ENCODE results near the gene NPLOC4.

DNA sequence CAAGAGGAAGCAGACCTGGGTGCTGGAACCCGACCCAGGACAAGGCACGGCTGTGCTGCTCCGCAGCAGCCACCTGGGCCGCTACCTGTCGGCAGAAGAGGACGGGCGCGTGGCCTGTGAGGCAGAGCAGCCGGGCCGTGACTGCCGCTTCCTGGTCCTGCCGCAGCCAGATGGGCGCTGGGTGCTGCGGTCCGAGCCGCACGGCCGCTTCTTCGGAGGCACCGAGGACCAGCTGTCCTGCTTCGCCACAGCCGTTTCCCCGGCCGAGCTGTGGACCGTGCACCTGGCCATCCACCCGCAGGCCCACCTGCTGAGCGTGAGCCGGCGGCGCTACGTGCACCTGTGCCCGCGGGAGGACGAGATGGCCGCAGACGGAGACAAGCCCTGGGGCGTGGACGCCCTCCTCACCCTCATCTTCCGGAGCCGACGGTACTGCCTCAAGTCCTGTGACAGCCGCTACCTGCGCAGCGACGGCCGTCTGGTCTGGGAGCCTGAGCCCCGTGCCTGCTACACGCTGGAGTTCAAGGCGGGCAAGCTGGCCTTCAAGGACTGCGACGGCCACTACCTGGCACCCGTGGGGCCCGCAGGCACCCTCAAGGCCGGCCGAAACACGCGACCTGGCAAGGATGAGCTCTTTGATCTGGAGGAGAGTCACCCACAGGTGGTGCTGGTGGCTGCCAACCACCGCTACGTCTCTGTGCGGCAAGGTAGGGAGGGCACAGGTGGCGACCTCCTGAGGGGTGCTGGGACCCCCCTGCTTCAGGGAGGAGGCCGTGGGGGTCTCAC lies 108.1 kb downstream of the NPLOC4 start:
- no peak for TF ChIP-seq EZH2 (IDR thresholded peaks at IDR 0.05)
- TF ChIP-seq, protein P1, sequence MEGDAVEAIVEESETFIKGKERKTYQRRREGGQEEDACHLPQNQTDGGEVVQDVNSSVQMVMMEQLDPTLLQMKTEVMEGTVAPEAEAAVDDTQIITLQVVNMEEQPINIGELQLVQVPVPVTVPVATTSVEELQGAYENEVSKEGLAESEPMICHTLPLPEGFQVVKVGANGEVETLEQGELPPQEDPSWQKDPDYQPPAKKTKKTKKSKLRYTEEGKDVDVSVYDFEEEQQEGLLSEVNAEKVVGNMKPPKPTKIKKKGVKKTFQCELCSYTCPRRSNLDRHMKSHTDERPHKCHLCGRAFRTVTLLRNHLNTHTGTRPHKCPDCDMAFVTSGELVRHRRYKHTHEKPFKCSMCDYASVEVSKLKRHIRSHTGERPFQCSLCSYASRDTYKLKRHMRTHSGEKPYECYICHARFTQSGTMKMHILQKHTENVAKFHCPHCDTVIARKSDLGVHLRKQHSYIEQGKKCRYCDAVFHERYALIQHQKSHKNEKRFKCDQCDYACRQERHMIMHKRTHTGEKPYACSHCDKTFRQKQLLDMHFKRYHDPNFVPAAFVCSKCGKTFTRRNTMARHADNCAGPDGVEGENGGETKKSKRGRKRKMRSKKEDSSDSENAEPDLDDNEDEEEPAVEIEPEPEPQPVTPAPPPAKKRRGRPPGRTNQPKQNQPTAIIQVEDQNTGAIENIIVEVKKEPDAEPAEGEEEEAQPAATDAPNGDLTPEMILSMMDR (IDR thresholded peaks at IDR 0.05) = no peak

All from neural progenitor cell (in vitro differentiated cells).